ENCODE results near the gene ATP5PB.

The ATP5PB gene

DNA sequence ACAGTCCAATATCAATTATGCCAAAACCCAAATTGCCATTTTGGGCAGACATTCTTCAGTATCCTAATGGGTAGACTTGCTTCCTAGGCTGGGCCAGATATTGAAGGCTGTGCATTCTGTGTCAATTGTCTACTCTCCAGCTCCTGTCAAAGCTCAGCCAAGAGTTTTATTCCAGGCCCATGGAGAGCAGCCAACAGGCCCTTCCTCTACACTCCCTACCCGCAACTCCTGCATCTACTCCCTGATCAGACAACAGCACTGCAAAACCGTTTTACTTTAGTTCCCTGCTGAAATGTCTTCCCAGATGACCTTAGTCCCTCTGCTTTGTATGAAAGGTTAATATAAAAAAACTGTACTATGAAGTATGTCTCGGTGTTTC, 60.7 kb downstream of the ATP5PB start:
- no peak for DNase-seq

DNA sequence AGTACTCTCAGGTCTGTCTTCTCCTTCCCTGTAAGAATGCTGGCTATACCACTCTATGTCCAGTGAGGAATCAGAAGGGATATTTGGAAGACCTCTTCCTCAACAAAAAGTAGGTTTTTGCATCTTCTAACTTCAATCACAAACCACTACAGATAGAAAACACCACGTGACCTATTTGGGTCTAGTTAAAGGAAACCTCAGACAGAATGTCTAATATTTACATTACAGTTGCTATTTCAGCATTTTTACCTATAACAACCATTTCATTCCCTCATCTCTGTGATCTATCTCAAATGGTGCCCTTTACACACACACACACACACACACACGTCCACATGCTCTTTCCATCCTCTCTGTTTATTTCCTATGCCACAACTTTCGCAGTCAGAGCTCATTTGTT, 62.1 kb downstream of the ATP5PB start:
- no peak for DNase-seq

Data from stimulated activated CD4-positive, alpha-beta T cell treated with anti-CD3 and anti-CD28 coated beads, Interleukin-15, amount 100 ng/mL, for 24 hours (primary cell).